OCI-LY7 (cell line): ENCODE data around the gene SERPINC1.

Experiments
- CTCF ChIP-seq: fragments of 200-600 bp; sonication (generic); conservative IDR thresholded peaks from 2 replicates; pipeline ENCODE4 v1.5.1; 2014; ENCODE audit warnings: mild to moderate bottlenecking, antibody characterized with exemption, low read length, moderate library complexity, mixed read lengths
- EZH2phosphoT487 ChIP-seq: fragments of 200-600 bp; sonication (generic); IDR thresholded peaks from 2 replicates; pipeline ENCODE4 v1.6.1; 2018; ENCODE audit warnings: low read depth, borderline replicate concordance, mild to moderate bottlenecking, mixed run types, antibody characterized with exemption, low read length, moderate library complexity, mixed read lengths

GRCh38 chr1:173878251-173878650, 38.9 kb downstream of the SERPINC1 start:
- TF ChIP-seq CTCF = no peak
- TF ChIP-seq EZH2phosphoT487 = no peak
